Measurements from ENCODE around the gene PHGDH.

Gene PHGDH

DNA sequence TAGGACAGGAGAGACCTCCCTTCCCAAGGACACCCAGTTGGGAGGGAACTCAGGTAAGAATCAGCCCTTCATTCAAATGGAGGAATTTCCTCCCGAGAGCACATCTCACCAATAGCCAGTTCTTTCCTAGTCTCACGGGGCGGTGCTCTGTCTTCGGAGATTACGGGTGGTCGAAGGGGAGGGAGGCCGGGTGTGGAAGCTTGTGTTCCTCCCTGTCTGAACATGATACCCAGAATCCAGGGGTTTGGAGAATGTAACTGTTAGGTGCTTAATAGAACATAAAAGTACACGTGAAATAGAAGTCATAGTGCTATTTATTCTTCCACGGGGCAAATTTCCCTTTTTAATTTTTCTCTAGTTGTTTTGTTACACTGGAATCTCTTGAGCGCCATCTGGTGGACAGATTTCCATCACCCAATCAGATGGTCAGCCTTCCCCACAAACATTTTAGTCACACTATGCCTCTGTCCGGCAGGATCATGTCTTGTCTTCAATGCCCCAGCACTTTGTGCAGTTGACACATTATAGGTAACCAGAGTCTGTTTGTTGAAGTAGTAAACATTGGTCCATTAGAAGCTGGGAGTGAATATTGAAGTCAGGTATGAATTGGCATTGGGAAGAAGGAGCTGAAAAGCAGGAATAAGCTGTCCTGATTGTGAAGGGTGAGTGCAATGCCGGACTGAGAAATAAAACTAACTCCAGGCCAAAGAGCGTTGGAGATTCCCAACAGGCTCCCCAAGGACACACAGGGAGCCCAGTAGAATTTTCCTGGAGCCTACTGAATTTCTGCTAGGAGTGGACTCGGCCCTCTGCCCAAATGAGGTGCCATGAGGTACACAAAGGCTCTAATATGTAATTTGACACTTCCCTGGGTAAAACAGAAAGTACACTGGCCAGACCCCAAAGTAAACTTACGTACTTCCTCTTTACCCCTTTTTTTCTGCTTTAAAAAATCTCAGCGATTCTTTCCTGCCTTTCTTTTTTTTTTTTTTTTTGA lies 36.1 kb upstream of the PHGDH start:
- no peak for TF ChIP-seq FOXP2 (optimal IDR thresholded peaks at IDR 0.05; ENCODE audit: borderline replicate concordance, extremely low read depth, extremely low read length, insufficient read depth)
- no peak for TF ChIP-seq POLR2AphosphoS5 (IDR thresholded peaks at IDR 0.05; ENCODE audit: low read depth, low read length)
- TF ChIP-seq TAF1 (IDR thresholded peaks at IDR 0.05; ENCODE audit: borderline replicate concordance, insufficient read depth, low read length): no peak
- TF ChIP-seq SIN3A (IDR thresholded peaks at IDR 0.05; ENCODE audit: borderline replicate concordance, insufficient read depth, low read length): peak; percentile 46; the same call in 1 of the 2 replicates
- TF ChIP-seq, protein P1, sequence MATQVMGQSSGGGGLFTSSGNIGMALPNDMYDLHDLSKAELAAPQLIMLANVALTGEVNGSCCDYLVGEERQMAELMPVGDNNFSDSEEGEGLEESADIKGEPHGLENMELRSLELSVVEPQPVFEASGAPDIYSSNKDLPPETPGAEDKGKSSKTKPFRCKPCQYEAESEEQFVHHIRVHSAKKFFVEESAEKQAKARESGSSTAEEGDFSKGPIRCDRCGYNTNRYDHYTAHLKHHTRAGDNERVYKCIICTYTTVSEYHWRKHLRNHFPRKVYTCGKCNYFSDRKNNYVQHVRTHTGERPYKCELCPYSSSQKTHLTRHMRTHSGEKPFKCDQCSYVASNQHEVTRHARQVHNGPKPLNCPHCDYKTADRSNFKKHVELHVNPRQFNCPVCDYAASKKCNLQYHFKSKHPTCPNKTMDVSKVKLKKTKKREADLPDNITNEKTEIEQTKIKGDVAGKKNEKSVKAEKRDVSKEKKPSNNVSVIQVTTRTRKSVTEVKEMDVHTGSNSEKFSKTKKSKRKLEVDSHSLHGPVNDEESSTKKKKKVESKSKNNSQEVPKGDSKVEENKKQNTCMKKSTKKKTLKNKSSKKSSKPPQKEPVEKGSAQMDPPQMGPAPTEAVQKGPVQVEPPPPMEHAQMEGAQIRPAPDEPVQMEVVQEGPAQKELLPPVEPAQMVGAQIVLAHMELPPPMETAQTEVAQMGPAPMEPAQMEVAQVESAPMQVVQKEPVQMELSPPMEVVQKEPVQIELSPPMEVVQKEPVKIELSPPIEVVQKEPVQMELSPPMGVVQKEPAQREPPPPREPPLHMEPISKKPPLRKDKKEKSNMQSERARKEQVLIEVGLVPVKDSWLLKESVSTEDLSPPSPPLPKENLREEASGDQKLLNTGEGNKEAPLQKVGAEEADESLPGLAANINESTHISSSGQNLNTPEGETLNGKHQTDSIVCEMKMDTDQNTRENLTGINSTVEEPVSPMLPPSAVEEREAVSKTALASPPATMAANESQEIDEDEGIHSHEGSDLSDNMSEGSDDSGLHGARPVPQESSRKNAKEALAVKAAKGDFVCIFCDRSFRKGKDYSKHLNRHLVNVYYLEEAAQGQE (IDR thresholded peaks at IDR 0.05; ENCODE audit: insufficient read depth in 1 of 2, low read depth in 2 of 2, low read length in 2 of 2): peak in 1 of 2 experiments; percentile 30; a peak in 1 of 4 replicates

DNA sequence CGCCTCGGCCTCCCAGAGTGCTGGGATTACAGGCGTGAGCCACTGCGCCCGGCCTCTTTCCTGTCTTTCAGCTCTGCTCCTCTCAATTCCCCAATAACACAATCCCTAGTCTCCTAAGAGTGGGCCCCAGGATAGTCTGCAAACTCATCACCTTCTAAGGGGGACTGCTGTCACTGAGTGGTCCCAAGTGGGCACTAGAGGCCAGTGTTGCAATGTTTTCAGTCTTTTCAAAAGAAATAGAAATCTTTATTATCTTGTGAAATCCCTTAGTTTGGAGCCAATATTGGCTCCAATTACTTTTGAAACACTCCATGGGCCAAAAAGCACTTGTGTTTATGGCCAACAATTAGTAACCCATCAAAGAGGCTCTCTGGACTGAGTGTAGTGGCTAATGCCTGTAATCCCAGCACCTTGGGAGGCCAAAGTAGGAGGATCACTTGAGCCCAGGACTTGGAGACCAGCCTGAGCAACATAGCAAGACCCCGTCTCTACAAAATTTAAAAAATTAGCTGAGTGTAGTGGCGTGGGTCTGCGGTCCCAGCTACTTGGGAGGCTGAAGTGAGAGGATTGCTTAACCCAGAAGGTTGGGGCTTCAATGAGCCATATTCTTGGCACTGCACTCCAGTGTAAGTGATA lies 35.0 kb upstream of the PHGDH start:
- TF ChIP-seq, protein P1 (IDR thresholded peaks at IDR 0.05; ENCODE audit: insufficient read depth in 1 of 2, low read depth in 2 of 2, low read length in 2 of 2): no peak
- no peak for TF ChIP-seq POLR2AphosphoS5 (IDR thresholded peaks at IDR 0.05; ENCODE audit: low read depth, low read length)
- TF ChIP-seq FOXP2 (optimal IDR thresholded peaks at IDR 0.05; ENCODE audit: borderline replicate concordance, extremely low read depth, extremely low read length, insufficient read depth): no peak
- TF ChIP-seq TAF1 (IDR thresholded peaks at IDR 0.05; ENCODE audit: borderline replicate concordance, insufficient read depth, low read length): no peak
- no peak for TF ChIP-seq SIN3A (IDR thresholded peaks at IDR 0.05; ENCODE audit: borderline replicate concordance, insufficient read depth, low read length)

DNA sequence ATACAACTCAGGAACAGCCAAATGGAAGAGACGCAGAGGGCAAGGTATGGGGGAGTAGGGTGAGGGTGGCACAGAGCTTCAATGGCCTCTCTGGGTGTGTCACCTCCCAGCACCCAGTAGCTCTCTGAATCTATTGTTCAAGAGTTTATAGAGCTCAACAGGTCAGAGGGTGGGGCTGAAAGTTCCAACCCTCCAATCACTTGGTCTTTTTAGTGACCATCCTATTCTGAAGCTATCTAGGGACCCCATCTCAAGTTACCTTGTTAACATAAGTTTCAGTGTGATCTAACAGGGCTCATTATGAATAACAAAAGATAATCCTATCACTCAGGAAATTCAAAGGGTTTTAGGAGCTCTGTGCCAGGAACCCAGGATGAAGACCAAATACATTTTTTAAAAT lies 32.5 kb upstream of the PHGDH start:
- no peak for TF ChIP-seq POLR2AphosphoS5 (IDR thresholded peaks at IDR 0.05; ENCODE audit: low read depth, low read length)
- TF ChIP-seq, protein P1 (IDR thresholded peaks at IDR 0.05; ENCODE audit: insufficient read depth in 1 of 2, low read depth in 2 of 2, low read length in 2 of 2): no peak
- no peak for TF ChIP-seq SIN3A (IDR thresholded peaks at IDR 0.05; ENCODE audit: borderline replicate concordance, insufficient read depth, low read length)
- no peak for TF ChIP-seq TAF1 (IDR thresholded peaks at IDR 0.05; ENCODE audit: borderline replicate concordance, insufficient read depth, low read length)
- no peak for TF ChIP-seq FOXP2 (optimal IDR thresholded peaks at IDR 0.05; ENCODE audit: borderline replicate concordance, extremely low read depth, extremely low read length, insufficient read depth)

DNA sequence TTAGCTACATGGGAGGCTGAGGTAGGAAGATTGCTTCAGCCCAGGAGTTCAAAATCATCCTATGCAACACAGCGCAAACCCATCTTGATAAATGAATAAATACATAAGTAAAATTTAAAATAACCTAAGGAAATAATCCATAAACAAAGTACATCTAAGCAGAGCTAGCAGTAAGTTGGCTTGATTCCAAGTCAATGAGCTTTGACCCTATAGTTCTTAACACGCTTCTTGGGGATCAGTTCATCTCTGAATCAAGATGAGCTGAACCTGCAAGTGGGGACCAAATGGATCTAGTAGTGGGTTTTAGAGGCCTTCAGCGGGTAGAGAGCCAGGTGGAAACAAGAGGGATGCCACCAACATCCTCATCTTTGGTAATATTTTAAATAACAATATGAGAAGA lies 31.5 kb upstream of the PHGDH start:
- TF ChIP-seq FOXP2 (optimal IDR thresholded peaks at IDR 0.05; ENCODE audit: borderline replicate concordance, extremely low read depth, extremely low read length, insufficient read depth) (no peak), SIN3A (IDR thresholded peaks at IDR 0.05; ENCODE audit: borderline replicate concordance, insufficient read depth, low read length) (no peak), TAF1 (IDR thresholded peaks at IDR 0.05; ENCODE audit: borderline replicate concordance, insufficient read depth, low read length) (no peak)
- TF ChIP-seq, protein P1 (IDR thresholded peaks at IDR 0.05; ENCODE audit: insufficient read depth in 1 of 2, low read depth in 2 of 2, low read length in 2 of 2): no peak

Measured in PFSK-1 (cell line).